Sigmoid colon (tissue), 3 donors: Measurements from ENCODE around the gene SGCD.

ENCODE experiments used
- POLR2A ChIP-seq, 2 donors: fragments of 450-650 bp; IDR thresholded peaks; one replicate each; pipeline ENCODE4 v1.6.1; 2016; ENCODE audit warnings: antibody characterized with exemption in 2 of 2, mild to moderate bottlenecking in 2 of 2, moderate library complexity in 2 of 2
- TF ChIP-seq, protein P1 (sequence below), 4 experiments: fragments of 450-650 bp in 3 of 4; fragments of 200-600 bp in 1 of 4; IDR thresholded peaks; one replicate each; pipeline ENCODE4 v1.5.1; 2016 to 2019; ENCODE audit warnings: antibody characterized with exemption in 4 of 4, mild to moderate bottlenecking in 3 of 4, moderate library complexity in 2 of 4

DNA sequence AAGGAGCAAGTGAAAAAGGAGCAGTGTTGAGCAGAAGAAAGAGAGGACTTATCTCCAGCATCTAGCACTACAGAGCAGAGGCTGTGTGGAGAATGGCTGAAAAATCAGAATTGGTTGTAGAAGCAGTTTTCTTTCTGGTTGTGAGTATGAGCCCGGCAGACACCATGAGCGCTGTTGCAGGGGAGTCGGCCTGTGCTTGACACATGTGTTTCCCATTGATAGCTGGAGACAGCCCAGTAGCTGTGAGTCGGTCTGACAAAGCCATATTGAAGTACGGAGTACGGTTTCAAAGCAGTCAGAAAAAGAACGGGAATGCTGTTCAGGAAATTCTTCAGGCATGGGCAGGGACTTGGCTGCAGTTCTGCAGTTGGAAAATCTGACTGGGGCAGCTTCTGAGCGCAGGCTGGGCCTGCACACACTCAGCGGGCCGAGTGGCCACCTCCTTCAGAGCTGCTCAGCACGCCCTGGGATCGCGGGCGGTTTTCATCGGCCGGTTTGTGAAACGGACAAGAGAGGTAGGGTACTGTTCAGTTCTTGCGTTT is at the start of gene SGCD:
- TF ChIP-seq, protein P1, sequence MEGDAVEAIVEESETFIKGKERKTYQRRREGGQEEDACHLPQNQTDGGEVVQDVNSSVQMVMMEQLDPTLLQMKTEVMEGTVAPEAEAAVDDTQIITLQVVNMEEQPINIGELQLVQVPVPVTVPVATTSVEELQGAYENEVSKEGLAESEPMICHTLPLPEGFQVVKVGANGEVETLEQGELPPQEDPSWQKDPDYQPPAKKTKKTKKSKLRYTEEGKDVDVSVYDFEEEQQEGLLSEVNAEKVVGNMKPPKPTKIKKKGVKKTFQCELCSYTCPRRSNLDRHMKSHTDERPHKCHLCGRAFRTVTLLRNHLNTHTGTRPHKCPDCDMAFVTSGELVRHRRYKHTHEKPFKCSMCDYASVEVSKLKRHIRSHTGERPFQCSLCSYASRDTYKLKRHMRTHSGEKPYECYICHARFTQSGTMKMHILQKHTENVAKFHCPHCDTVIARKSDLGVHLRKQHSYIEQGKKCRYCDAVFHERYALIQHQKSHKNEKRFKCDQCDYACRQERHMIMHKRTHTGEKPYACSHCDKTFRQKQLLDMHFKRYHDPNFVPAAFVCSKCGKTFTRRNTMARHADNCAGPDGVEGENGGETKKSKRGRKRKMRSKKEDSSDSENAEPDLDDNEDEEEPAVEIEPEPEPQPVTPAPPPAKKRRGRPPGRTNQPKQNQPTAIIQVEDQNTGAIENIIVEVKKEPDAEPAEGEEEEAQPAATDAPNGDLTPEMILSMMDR (IDR thresholded peaks at IDR 0.05) = no peak
- TF ChIP-seq POLR2A (IDR thresholded peaks at IDR 0.05) = peak in 1 of 2 donors; percentile 62
